ENCODE measurements around the gene MUS81. TPM values are rescaled to one million over a fixed set of nuclear protein-coding genes. Genes with fewer than 3 reads are reported as not detected.

The MUS81 gene
- total RNA-seq, 1 donor from 2014 or later = 83.1 TPM

- Mint-ChIP-seq H3K36me3 (ENCODE audit: low read depth) (no peaks in the 10 kb centered on the region), H3K4me1 (peaks cover 37% of the 10 kb centered on the region), H3K27ac (no peak overlapping the region), H3K27me3 (peaks cover 2% of the 10 kb centered on the region), H3K9me3 (no peaks in the 10 kb centered on the region), H3K4me3 (no peak overlapping the region)
- TF ChIP-seq CTCF (IDR thresholded peaks at IDR 0.05) = no peak
- ATAC-seq (ENCODE audit: low read depth) (no peak), DNase-seq (no peak)
- ChIA-PET CTCF (interaction anchor here (1.2 to 2.7 kb wide), 2 partner anchors 9 to 12 kb away, joined by 3 to 10 read pairs; partner anchors contain the start of gene FIBP), POLR2A (interaction anchor here (1.7 to 2.2 kb wide), 2 partner anchors 8 to 22 kb away, joined by 5 to 17 read pairs; partner anchors contain the start of genes C11orf68, DRAP1 and FIBP)
- intact Hi-C loops (cut with micrococcal nuclease) = no loop called here
Measured at GRCh38 chr11:65897020-65897471, 36.8 kb downstream of the MUS81 start.

GRCh38 chr11:65898656-65899355, 38.6 kb downstream of the MUS81 start:
- DNase-seq = no peak
- ChIA-PET CTCF (interaction anchor here (1.0 to 2.7 kb wide), 3 partner anchors 10 to 39 kb away, joined by 3 to 11 read pairs (median 10); partner anchors contain the start of genes CCDC85B and FIBP), POLR2A (interaction anchor here (0.7 to 2.4 kb wide), 11 partner anchors 9 to 303 kb away, joined by 3 to 21 read pairs (median 6); partner anchors contain the start of genes C11orf68, CCDC85B, DRAP1 and FIBP)
- Mint-ChIP-seq H3K27me3 (peaks cover 2% of the 10 kb centered on the region), H3K27ac (no peak overlapping the region), H3K4me1 (peaks cover 19% of the 10 kb centered on the region), H3K9me3 (no peaks in the 10 kb centered on the region), H3K36me3 (ENCODE audit: low read depth) (no peaks in the 10 kb centered on the region), H3K4me3 (peak overlapping the region; percentile 70)
- intact Hi-C loops (cut with micrococcal nuclease) = no loop called here
- no peak for ATAC-seq (ENCODE audit: low read depth)
- TF ChIP-seq CTCF (IDR thresholded peaks at IDR 0.05) = no peak

- Mint-ChIP-seq H3K27me3 (peaks cover 2% of the 10 kb centered on the region), H3K4me3 (peak overlapping the region; percentile 69), H3K36me3 (ENCODE audit: low read depth) (no peaks in the 10 kb centered on the region), H3K27ac (no peak overlapping the region), H3K9me3 (no peaks in the 10 kb centered on the region), H3K4me1 (peaks cover 13% of the 10 kb centered on the region)
- ChIA-PET POLR2A (interaction anchor here (0.7 to 2.9 kb wide), 11 partner anchors 9 to 188 kb away, joined by 3 to 49 read pairs (median 9); partner anchors contain the start of genes C11orf68, CCDC85B, DRAP1 and FIBP), CTCF (interaction anchor here (2.7 kb wide), 1 partner anchor 9 kb away, joined by 11 read pairs; the partner anchor contains the start of gene CCDC85B)
- DNase-seq = peak; percentile 53
- ATAC-seq (ENCODE audit: low read depth) = peak; percentile 15
- intact Hi-C loops (cut with micrococcal nuclease) = loop anchor here (1.0 kb wide), 2 partner anchors 9 to 20 kb away; partner anchors contain the start of genes C11orf68, CCDC85B and DRAP1
- TF ChIP-seq CTCF (IDR thresholded peaks at IDR 0.05) = no peak
Measured at GRCh38 chr11:65899356-65900124, 39.3 kb downstream of the MUS81 start.

- Mint-ChIP-seq H3K4me1 (peaks cover 13% of the 10 kb centered on the region), H3K27me3 (peaks cover 2% of the 10 kb centered on the region), H3K36me3 (ENCODE audit: low read depth) (no peaks in the 10 kb centered on the region)
Measured at GRCh38 chr11:65900125-65900898, 40.1 kb downstream of the MUS81 start, which contains the start of gene FOSL1. TSS of gene FOSL1 (minus strand) at chr11:65900388. CDS start at chr11:65900339, 49 bp downstream.

More at GRCh38 chr11:65900125-65900898, 40.1 kb downstream of the MUS81 start, which contains the start of gene FOSL1:
- peak within 1 kb of the TSS; percentile 72 for H3K4me3 Mint-ChIP-seq
- no peaks in the 10 kb centered on the region for H3K9me3 Mint-ChIP-seq
- peak; percentile 90 for ATAC-seq (ENCODE audit: low read depth)
- peak; percentile 82 for DNase-seq
- no peak for TF ChIP-seq CTCF (IDR thresholded peaks at IDR 0.05)
- ChIA-PET CTCF (interaction anchor here (1.0 to 2.7 kb wide), 3 partner anchors 10 to 16 kb away, joined by 6 to 11 read pairs (median 9); partner anchors contain the start of genes CCDC85B and FIBP), POLR2A (interaction anchor here (0.5 to 2.9 kb wide), 14 partner anchors 10 to 334 kb away, joined by 3 to 49 read pairs (median 4); partner anchors contain the start of genes C11orf68, CCDC85B, CTSW and DRAP1)
- no peak within 1 kb of the TSS for H3K27ac Mint-ChIP-seq
- intact Hi-C loops (cut with micrococcal nuclease) = loop anchor here (1.0 kb wide), 2 partner anchors 10 to 19 kb away; partner anchors contain the start of genes C11orf68, CCDC85B and DRAP1

Measured in activated B cell treated with CpG ODN at 0.5 μM for 24 hours (primary cell).